HG02623 (cell line): ENCODE data around the gene KRTAP10-4.
"Not testable (repeated sequence)": the region's sequence is repeated elsewhere in the genome, so short reads cannot be mapped to it uniquely, and the experiment has no call there.

Source experiments
- ATAC-seq: cut with Tn5 transposase; IDR thresholded peaks from one replicate; pipeline ENCODE4 v1.9.1; 2021; ENCODE audit warnings: moderate library complexity; ENCODE audit not compliant: unreplicated experiment

Gene KRTAP10-4

GRCh38 chr21:44533891-44534627, 39.5 kb upstream of the KRTAP10-4 start:
- no peak for ATAC-seq

- no peak for ATAC-seq
These were observed 38.8 kb upstream of the KRTAP10-4 start for GRCh38 chr21:44534688-44535087.

GRCh38 chr21:44535963-44536362, 37.6 kb upstream of the KRTAP10-4 start:
- no peak for ATAC-seq

- no peak for ATAC-seq
These were observed 35.3 kb upstream of the KRTAP10-4 start for GRCh38 chr21:44537930-44538911.

GRCh38 chr21:44539046-44539445, 34.5 kb upstream of the KRTAP10-4 start:
- no peak for ATAC-seq

- no peak for ATAC-seq
These were observed 33.4 kb upstream of the KRTAP10-4 start, which contains the start of gene KRTAP10-1 for GRCh38 chr21:44539991-44540666. Gene KRTAP10-1 (minus strand): TSS chr21:44540195. CDS start chr21:44540150, 45 bp downstream.

GRCh38 chr21:44540741-44541288, 32.7 kb upstream of the KRTAP10-4 start:
- no peak for ATAC-seq

- ATAC-seq = no peak
These were observed 30.8 kb upstream of the KRTAP10-4 start for GRCh38 chr21:44542716-44543115.

- ATAC-seq = no peak
These were observed 29.0 kb upstream of the KRTAP10-4 start for GRCh38 chr21:44544566-44544965.

GRCh38 chr21:44547656-44548331, 25.7 kb upstream of the KRTAP10-4 start:
- ATAC-seq = no peak

- no peak for ATAC-seq
These were observed 25.1 kb upstream of the KRTAP10-4 start for GRCh38 chr21:44548381-44548780.

GRCh38 chr21:44548922-44549321, 24.6 kb upstream of the KRTAP10-4 start:
- no peak for ATAC-seq

- no peak for ATAC-seq
These were observed 23.9 kb upstream of the KRTAP10-4 start for GRCh38 chr21:44549525-44550211.

- ATAC-seq = not testable (repeated sequence)
These were observed 23.2 kb upstream of the KRTAP10-4 start for GRCh38 chr21:44550285-44550684.

- ATAC-seq = no peak
These were observed 22.7 kb upstream of the KRTAP10-4 start for GRCh38 chr21:44550807-44551206.

GRCh38 chr21:44551340-44551961, 22.1 kb upstream of the KRTAP10-4 start, which contains the start of gene KRTAP10-2:
Gene KRTAP10-2 (minus strand): TSS chr21:44551505. CDS start chr21:44551458, 47 bp downstream.
- no peak for ATAC-seq

- no peak for ATAC-seq
These were observed 21.4 kb upstream of the KRTAP10-4 start for GRCh38 chr21:44552136-44552535.

GRCh38 chr21:44552681-44553080, 20.8 kb upstream of the KRTAP10-4 start:
- ATAC-seq = no peak

GRCh38 chr21:44555200-44555875, 18.2 kb upstream of the KRTAP10-4 start:
- no peak for ATAC-seq
